HL-60/S4 (cell line): ENCODE data around the gene POLR3C.
"Not testable (repeated sequence)": the region's sequence is repeated elsewhere in the genome, so short reads cannot be mapped to it uniquely, and the experiment has no call there.

ENCODE experiments used
- in situ Hi-C: fragments of 300-500 bp; cut with MboI; formaldehyde crosslinking; loops from 2 replicates; pipeline ENCODE4 v1.14.3; 2022; ENCODE audit warnings: low sequenced_read_pairs

The POLR3C gene

GRCh38 chr1:145818095-145818494 is 5.9 kb upstream of the POLR3C start:
- in situ Hi-C loops = not testable (repeated sequence)

DNA sequence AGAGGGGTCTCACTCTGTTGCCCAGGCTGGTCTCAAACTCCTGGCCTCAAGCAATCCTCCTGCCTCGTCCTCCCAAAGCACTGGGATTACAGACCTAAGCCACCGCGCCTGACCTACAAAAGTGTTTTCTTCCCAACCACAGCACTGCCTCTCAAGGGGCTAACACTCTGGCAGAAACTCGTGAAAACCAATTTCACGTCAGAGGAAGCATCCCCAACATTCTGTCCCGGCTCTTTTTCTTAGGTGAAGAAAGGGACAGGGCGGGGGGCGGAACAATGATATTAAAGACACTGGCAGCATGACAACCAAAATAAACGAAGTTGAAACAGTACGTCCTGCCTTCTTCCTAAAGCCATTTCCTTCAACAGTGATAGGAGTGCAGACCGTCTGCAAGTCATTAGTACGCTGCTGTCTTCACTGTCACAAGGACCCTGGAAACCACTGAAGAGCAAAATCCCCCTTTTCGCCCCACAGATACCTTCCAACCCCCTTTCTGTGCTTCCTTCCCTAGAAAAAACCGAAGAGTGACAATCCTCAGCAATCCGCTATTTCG is 1.1 kb upstream of the POLR3C start:
- in situ Hi-C loops = not testable (repeated sequence)

DNA sequence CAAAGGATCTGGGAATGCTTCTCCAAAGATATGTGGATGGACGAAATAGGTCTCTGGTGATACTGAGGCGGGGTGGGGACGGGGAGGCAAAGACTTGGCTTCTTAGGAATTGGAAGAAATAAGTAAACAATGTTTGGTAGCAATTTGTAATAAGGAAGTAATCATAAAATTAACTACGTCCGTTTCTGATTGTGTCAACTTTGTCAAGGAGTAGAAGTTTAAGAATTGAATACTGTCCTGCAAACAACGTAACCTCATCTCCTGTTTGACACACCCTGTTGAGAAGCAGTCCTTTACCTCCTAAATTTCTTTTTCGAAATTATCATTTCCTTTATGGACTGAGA is 471 bp downstream of the POLR3C start:
- in situ Hi-C loops = no loop called here

GRCh38 chr1:145826030-145826429 is 2.0 kb downstream of the POLR3C start:
- in situ Hi-C loops = no loop called here

DNA sequence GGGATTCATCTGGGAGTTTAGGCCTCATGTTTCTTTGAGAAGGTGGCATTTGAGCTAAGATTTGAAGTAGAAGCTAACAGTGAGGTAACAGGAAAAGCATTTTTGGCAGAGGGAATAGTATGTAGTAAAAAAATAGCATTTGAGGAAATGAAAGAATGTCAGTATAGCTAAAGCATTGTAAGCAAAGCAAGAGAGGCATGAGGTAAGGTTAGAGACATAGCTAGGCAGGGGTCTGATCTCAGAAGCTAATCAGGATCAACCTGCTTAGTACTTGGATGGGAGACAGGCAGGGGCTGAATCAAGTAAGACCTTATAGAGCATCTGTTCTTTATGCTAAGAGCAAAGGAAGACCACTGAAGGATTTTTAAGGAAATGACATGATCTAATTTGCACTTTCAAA is 4.0 kb downstream of the POLR3C start:
- in situ Hi-C loops = no loop called here

- in situ Hi-C loops = no loop called here
Measured at GRCh38 chr1:145828367-145829026, 4.5 kb downstream of the POLR3C start.

DNA sequence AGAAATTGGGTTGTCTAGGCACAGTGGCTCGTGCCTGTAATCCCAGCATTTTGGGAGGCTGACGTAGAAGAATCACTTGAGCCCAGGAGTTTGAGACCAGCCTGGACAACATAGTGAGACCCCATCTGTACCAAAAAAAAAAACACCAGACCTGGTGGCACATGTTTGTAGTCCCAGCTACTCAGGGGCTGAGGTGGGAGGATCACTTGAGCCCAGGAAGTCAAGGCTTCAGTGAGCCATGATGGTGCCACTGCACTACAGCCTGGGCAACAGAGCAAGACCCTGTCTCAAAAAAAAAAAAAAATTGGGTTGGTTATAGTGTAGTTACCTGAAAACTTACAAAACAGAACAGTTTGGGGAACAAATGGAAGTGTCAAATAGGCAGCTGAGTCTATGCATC is 6.8 kb downstream of the POLR3C start:
- in situ Hi-C loops = not testable (repeated sequence)

- in situ Hi-C loops = no loop called here
Measured at GRCh38 chr1:145837656-145838055, 13.7 kb downstream of the POLR3C start.

GRCh38 chr1:145843031-145843430 is 19.0 kb downstream of the POLR3C start:
- in situ Hi-C loops = no loop called here

DNA sequence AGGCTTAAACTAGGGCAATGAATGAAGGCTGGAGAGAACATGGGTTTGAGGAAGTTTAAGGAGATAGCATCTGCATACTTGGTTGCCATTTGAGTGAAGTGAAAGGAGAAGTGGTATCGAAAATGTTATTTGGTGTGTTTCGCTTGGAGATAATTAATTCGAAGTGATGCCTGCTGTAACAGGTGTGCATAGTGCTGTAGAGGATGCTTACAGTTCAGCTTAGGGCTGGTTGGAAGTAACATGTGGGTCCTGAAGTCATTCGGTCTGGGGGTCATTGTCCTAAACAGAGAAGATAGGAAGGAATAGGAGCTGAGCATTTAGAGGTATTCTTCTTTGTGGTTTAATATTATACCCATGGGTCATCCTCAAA is 21.1 kb downstream of the POLR3C start:
- in situ Hi-C loops = no loop called here

DNA sequence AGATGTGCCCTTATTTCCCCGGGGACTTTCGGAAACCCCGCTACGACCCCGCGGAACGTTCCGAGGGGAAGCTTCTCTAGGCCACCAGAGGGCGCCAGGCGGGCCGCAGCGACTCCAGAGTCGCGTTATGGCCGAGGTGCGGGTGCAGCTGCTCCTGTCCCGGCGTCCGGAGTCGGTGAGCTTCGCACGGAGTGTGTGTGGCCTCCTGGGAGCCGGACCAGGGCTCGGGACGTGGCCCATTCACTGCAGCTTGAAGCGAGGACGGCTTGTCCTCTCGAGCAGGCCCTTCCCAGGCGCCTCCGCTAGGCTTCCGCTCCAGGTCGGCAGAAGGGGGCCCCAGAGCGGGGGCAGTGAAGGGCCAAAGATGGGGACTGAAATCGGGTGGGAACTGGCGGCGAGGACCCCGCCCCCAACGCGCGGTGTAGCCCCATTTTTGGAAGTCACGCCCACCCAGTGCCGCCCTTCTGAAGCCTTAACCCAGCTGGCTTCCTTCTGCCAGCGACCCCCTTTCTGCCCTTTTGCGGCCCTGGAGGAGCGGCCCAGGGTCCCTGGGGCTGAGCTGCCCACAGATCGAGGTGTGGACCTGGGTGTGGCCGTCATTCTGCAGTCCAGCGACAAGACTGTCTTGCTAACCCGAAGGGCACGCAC is 21.6 kb downstream of the POLR3C start, which contains the start of gene NUDT17:
TSS of gene NUDT17 (plus strand) at position 117 of the 648 bp plus-strand sequence. CDS start at position 128, 11 bp downstream.
- in situ Hi-C loops = no loop called here

- in situ Hi-C loops = no loop called here
Measured at GRCh38 chr1:145846201-145846612, 22.2 kb downstream of the POLR3C start.

GRCh38 chr1:145847827-145848226 is 23.8 kb downstream of the POLR3C start:
- in situ Hi-C loops = no loop called here

DNA sequence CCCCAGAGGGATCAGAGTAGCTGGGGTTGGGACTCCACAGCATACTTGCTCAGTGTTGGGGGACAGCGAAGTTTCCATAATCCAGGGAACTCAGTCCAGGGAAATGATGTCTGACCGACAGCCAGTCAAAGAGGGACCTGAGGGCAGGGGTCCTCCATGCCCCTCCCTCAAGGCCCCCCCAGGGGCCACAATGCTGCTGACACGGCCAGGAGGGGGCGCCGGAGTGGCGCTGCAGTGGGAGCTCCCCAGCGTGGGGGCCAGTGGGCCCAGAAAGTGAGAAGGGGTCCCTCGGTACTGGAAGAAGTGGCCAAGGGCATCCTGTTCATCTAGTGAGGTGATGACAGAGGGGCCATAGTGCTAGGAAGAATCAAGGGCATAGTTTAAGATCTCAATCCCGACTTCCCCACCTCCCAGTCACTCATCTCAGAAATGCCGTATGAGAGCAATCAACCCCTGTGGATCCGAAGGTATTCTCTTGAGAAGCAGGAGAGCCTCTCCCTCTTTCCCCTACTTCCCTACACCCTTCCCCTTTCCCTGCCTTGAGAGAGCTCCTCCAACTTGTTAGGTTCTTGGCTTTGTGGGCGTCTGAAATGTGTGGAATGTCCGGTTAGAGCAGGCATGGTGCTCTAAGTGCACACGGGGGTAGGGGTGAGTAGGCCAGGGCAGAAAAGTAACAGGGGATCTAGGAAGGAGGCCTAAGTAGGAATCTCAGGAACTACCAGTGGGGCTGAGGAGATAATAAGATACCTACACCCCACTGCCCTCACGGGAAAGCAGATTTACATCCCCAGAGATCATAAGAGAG is 25.6 kb downstream of the POLR3C start:
- in situ Hi-C loops = loop anchor here (10.0 kb wide), 1 partner anchor 115 kb away; the partner anchor contains the start of genes ANKRD34A and POLR3GL

GRCh38 chr1:145855426-145855948 is 31.5 kb downstream of the POLR3C start:
- in situ Hi-C loops = loop anchor here (10.0 kb wide), 1 partner anchor 109 kb away; the partner anchor contains the start of genes ANKRD34A and POLR3GL

DNA sequence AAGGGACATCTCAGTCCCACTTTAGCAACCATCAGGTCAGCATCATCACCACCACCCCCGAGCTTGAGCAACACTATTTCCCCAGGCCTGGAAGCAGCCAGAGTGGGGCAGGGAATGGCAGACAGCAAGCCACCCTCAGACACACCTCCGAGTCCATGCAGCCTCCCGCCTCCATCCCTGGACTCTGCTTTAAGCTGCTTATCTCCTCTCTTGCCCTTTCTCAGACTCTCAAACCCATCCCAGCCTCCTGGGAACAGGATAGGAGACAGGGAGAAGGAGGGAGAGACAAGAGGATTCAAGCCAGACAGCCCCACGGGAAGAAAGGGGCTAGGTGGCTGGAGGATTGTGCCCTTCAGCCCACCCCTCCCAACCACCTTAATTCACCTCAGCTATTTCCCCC is 33.2 kb downstream of the POLR3C start:
- in situ Hi-C loops = loop anchor here (10.0 kb wide), 1 partner anchor 108 kb away; the partner anchor contains the start of genes ANKRD34A and POLR3GL

DNA sequence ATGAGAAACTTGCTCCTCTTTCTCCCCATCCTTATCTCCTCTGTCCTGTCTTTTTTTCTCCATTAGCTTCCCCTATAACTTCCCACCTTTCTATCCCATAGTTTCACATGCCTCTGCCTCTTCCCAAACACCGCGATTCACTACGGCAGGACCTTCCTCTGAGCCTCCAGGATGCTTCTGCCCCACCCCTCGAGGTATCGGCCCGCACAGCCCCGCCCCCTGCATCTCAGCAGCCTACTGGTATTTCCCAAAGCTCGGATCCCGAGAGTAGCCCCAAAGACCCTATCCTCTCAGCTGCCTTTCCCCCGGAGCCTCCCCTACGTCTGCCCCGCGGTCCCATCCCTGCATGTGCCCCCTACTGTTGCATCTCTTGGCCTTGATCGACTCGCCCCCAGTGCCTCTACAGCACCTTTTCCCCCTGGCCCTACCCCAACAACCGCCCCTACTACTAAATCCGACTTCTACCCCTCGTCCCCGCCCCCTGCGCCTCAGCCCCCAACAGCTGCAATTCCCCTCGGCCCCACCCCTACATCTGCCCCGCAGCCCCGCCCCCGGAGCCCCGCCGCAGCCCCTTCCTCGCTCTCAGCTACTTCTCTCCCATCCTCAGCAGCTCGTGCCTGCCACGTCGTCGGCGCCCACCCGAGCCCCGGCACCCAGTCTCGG is 34.4 kb downstream of the POLR3C start:
- in situ Hi-C loops = loop anchor here (10.0 kb wide), 1 partner anchor 106 kb away; the partner anchor contains the start of genes ANKRD34A and POLR3GL

GRCh38 chr1:145858901-145859490 is 35.0 kb downstream of the POLR3C start, which contains the start of gene PIAS3:
Gene PIAS3, minus strand, starts transcription at chr1:145859081. Its CDS starts 91 bp downstream, at chr1:145858990.
- in situ Hi-C loops = loop anchor here (10.0 kb wide), 1 partner anchor 106 kb away; the partner anchor contains the start of genes ANKRD34A and POLR3GL

- in situ Hi-C loops = loop anchor here (10.0 kb wide), 1 partner anchor 105 kb away; the partner anchor contains the start of genes ANKRD34A and POLR3GL
Measured at GRCh38 chr1:145859491-145860023, 35.6 kb downstream of the POLR3C start.
